Endodermal cell (in vitro differentiated cells): Measurements from ENCODE around the gene ENTPD2. TPM values are rescaled to one million over a fixed set of nuclear protein-coding genes. Genes with fewer than 3 reads are reported as not detected.

Experiments
- DNase-seq: peaks from one replicate; pipeline ENCODE4 v3.0.0-alpha.2; 2017
- H3K27ac ChIP-seq: 2 replicates; pipeline ENCODE4 v1.5.1; 2013; ENCODE audit warnings: mild to moderate bottlenecking, low read depth, low read length, moderate library complexity
- H3K27me3 ChIP-seq: 2 replicates; pipeline ENCODE4 v1.6.1; 2013; ENCODE audit warnings: mild to moderate bottlenecking, low read length, moderate library complexity; ENCODE audit not compliant: insufficient read depth, control insufficient read depth, poor library complexity, severe bottlenecking
- H3K36me3 ChIP-seq: 2 replicates; pipeline ENCODE4 v1.7.0; 2013; ENCODE audit warnings: mild to moderate bottlenecking, low read length, moderate library complexity; ENCODE audit not compliant: control insufficient read depth, insufficient read depth
- H3K4me1 ChIP-seq: one replicate; pipeline ENCODE4 v1.7.0; 2013; ENCODE audit warnings: low read length; ENCODE audit not compliant: control insufficient read depth, insufficient read depth
- H3K4me3 ChIP-seq: 2 replicates; pipeline ENCODE4 v1.5.1; 2013; ENCODE audit warnings: mild to moderate bottlenecking, low read length, moderate library complexity
- H3K9ac ChIP-seq: 2 replicates; pipeline ENCODE4 v1.6.1; 2013; ENCODE audit warnings: mild to moderate bottlenecking, low read length, moderate library complexity; ENCODE audit not compliant: poor library complexity, severe bottlenecking; ENCODE audit errors: extremely low read depth
- H3K9me3 ChIP-seq: 2 replicates; pipeline ENCODE4 v1.6.1; 2013; ENCODE audit warnings: mild to moderate bottlenecking, low read length, moderate library complexity; ENCODE audit not compliant: control insufficient read depth
- H3K27ac Mint-ChIP-seq: 2 replicates; pipeline ENCODE4 v1.8.0; 2020; ENCODE audit warnings: mixed read lengths
- H3K27me3 Mint-ChIP-seq: 2 replicates; pipeline ENCODE4 v1.8.0; 2021; ENCODE audit warnings: mild to moderate bottlenecking, mixed read lengths; ENCODE audit not compliant: insufficient read depth
- H3K36me3 Mint-ChIP-seq: 2 replicates; pipeline ENCODE4 v1.8.0; 2020; ENCODE audit warnings: low read depth, mixed read lengths
- H3K4me1 Mint-ChIP-seq: 2 replicates; pipeline ENCODE4 v1.8.0; 2020; ENCODE audit warnings: mixed read lengths
- H3K4me3 Mint-ChIP-seq: 2 replicates; pipeline ENCODE4 v1.8.0; 2020; ENCODE audit warnings: mild to moderate bottlenecking, moderate library complexity, mixed read lengths
- H3K9me3 Mint-ChIP-seq: 2 replicates; pipeline ENCODE4 v1.8.0; 2020; ENCODE audit warnings: mild to moderate bottlenecking, mixed read lengths
- CTCF ChIP-seq: fragments of 200-600 bp; sonication (generic); conservative IDR thresholded peaks from 2 replicates; pipeline ENCODE4 v1.5.0; 2021; ENCODE audit warnings: antibody characterized with exemption, mild to moderate bottlenecking
- WGBS, 2 experiments: methylation state at CpG; one replicate each; pipeline versions ENCODE4 v1.1.5 to v1.1.7; 2013; ENCODE audit warnings: missing lambda C conversion rate in 2 of 2, mixed read lengths in 1 of 2; ENCODE audit not compliant: insufficient coverage in 1 of 2, insufficient read length in 1 of 2; 5-methylcytosine and 5-hydroxymethylcytosine counted together
- total RNA-seq, 2 donors: library from RNA; stranded (reverse); fragmentation: NEBNext Ultra II Directional in 1 of 2; extraction: Animal tissue kit (Norgen Biotek cat#: 25700) in 1 of 2; gene quantifications; 2 replicates in 1 of 2; 3 replicates in 1 of 2; pipeline ENCODE4 v1.2.1, GENCODE V29; 2021

Gene ENTPD2
- total RNA-seq, 2 donors from 2014 or later: 1.2 to 2.4 TPM

- Mint-ChIP-seq H3K4me1 (peaks cover 15% of the 10 kb centered on the region), H3K27me3 (peaks cover 10% of the 10 kb centered on the region), H3K36me3 (peaks cover 2% of the 10 kb centered on the region), H3K4me3 (peak overlapping the region; percentile 54), H3K27ac (no peak overlapping the region), H3K9me3 (no peaks in the 10 kb centered on the region)
- no peak for TF ChIP-seq CTCF
- Histone ChIP-seq H3K27ac (no peak overlapping the region), H3K36me3 (no peaks in the 10 kb centered on the region), H3K9ac (no peak overlapping the region), H3K4me3 (peak overlapping the region; percentile 76), H3K9me3 (no peaks in the 10 kb centered on the region), H3K27me3 (no peaks in the 10 kb centered on the region), H3K4me1 (peaks cover 3% of the 10 kb centered on the region)
- DNase-seq: no peak
- WGBS, 2 experiments: 5 to 6% methylated on average over 11 to 52 of the region's 52 CpGs
Observed at GRCh38 chr9:137069508-137070091, 15.7 kb upstream of the ENTPD2 start.

- Histone ChIP-seq H3K4me3 (peak overlapping the region; percentile 76), H3K4me1 (peaks cover 3% of the 10 kb centered on the region), H3K9me3 (no peaks in the 10 kb centered on the region), H3K27ac (no peak overlapping the region), H3K9ac (no peak overlapping the region), H3K27me3 (no peaks in the 10 kb centered on the region), H3K36me3 (no peaks in the 10 kb centered on the region)
- Mint-ChIP-seq H3K4me1 (peaks cover 15% of the 10 kb centered on the region), H3K27me3 (peaks cover 6% of the 10 kb centered on the region), H3K4me3 (peak overlapping the region; percentile 54), H3K9me3 (no peaks in the 10 kb centered on the region), H3K27ac (no peak overlapping the region), H3K36me3 (peaks cover 2% of the 10 kb centered on the region)
- TF ChIP-seq CTCF: no peak
- DNase-seq: no peak
- 93 to 96% methylated on average over 8 to 17 of the region's 17 CpGs for WGBS, 2 experiments
Observed at GRCh38 chr9:137068539-137069507, 15.0 kb upstream of the ENTPD2 start.

GRCh38 chr9:137067860-137068538 lies 14.1 kb upstream of the ENTPD2 start:
- Histone ChIP-seq H3K9ac (no peak overlapping the region), H3K27me3 (no peaks in the 10 kb centered on the region)

More at GRCh38 chr9:137067860-137068538, 14.1 kb upstream of the ENTPD2 start:
- peaks cover 3% of the 10 kb centered on the region for H3K27me3 Mint-ChIP-seq
- Histone ChIP-seq H3K9me3 (no peaks in the 10 kb centered on the region), H3K36me3 (no peaks in the 10 kb centered on the region), H3K4me3 (no peak overlapping the region), H3K27ac (no peak overlapping the region), H3K4me1 (peaks cover 3% of the 10 kb centered on the region)
- H3K4me1 Mint-ChIP-seq: peaks cover 15% of the 10 kb centered on the region
- TF ChIP-seq CTCF: peak; percentile 77
- no peaks in the 10 kb centered on the region for H3K9me3 Mint-ChIP-seq
- peak; percentile 94 for DNase-seq
- peak overlapping the region; percentile 54 for H3K4me3 Mint-ChIP-seq
- 68 to 85% methylated on average over 8 to 12 of the region's 12 CpGs for WGBS, 2 experiments
- peak overlapping the region; percentile 30 for H3K27ac Mint-ChIP-seq
- H3K36me3 Mint-ChIP-seq: peaks cover 2% of the 10 kb centered on the region
